GM10266 (cell line): ENCODE data around the gene ZFHX3.

Experiments used
- DNase-seq: peaks from one replicate; pipeline ENCODE4 v3.0.0; 2012; ENCODE audit errors: extremely low spot score
- TF ChIP-seq, protein P1 (sequence below): IDR thresholded peaks from 2 replicates; pipeline ENCODE4 v1.5.1; 2012; ENCODE audit warnings: mild to moderate bottlenecking, low read depth; ENCODE audit not compliant: control insufficient read depth, insufficient read depth; ENCODE audit errors: missing control alignments

Gene ZFHX3

DNA sequence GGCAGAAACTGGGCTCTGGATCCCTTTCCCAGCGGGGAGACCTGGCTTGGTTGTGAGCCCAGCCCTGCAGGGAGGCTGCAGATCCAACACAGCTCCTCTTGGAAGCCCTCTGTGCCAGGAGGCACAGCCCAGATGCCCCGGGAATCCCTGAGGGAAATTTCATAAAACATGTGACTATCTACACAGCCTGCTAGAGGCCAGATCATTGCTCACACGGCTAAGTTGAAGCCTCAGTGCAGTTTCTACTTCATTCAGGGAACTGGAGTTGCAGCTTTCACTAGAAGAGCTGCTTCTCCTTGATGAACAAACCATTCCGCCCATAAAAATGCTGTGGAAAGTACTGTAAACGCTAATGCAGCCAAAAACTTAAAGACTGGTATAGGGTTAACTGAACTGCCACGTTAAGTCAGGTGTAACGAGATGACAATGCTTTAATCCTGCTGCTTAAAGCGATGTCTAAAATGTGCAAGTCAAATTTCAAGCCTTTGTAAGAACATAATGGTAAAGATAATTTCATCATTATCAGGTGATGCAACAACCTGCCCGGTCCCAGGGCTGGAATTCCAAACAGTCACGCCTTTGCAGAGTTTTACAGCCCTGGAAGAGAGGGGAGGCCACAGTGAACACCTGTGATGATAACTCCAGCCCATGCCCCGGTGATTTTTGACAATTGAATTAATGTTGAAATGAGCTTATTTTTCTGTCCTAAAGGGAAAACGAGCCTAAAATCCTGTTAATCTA is 172.5 kb downstream of the ZFHX3 start:
- TF ChIP-seq, protein P1, sequence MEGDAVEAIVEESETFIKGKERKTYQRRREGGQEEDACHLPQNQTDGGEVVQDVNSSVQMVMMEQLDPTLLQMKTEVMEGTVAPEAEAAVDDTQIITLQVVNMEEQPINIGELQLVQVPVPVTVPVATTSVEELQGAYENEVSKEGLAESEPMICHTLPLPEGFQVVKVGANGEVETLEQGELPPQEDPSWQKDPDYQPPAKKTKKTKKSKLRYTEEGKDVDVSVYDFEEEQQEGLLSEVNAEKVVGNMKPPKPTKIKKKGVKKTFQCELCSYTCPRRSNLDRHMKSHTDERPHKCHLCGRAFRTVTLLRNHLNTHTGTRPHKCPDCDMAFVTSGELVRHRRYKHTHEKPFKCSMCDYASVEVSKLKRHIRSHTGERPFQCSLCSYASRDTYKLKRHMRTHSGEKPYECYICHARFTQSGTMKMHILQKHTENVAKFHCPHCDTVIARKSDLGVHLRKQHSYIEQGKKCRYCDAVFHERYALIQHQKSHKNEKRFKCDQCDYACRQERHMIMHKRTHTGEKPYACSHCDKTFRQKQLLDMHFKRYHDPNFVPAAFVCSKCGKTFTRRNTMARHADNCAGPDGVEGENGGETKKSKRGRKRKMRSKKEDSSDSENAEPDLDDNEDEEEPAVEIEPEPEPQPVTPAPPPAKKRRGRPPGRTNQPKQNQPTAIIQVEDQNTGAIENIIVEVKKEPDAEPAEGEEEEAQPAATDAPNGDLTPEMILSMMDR: no peak
- no peak for DNase-seq

DNA sequence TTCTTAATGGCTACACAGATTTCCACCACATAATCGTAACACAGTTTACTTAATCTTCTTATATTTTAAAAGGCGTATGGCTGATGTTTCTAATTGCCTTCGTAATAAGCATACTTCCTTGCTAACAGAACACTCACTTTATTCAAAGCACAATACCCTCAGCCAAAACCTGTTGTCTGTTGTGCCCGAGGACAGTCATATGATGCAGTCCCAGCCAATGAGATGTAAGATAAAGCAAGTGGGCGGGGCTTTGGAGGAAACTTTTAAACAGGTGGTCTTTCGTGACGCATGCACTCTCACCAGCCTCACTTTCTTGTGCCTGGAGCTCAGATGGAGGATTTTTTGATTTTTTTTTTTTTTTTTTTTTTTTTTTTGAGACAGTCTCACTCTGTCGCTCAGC is 174.1 kb downstream of the ZFHX3 start:
- TF ChIP-seq, protein P1: no peak
- no peak for DNase-seq

DNA sequence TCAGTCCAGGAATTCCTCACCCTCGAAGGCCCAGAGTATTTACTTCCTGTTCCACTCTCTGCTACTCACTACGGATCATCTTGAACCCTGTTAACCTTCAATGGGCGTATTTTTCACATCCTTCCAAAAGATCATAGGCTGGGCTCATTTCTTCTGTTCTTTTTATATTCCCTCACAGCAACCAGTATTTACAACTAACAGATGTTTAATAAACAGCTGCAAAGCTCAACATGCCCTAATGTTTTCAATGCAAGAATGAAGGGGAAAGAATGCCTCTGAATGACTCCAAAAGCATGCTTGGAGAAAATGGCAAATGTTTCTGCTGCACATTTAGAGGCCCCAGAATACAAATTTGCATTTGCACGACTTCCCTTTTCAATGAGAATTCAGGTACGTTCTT is 174.9 kb downstream of the ZFHX3 start:
- no peak for DNase-seq
- TF ChIP-seq, protein P1: no peak

DNA sequence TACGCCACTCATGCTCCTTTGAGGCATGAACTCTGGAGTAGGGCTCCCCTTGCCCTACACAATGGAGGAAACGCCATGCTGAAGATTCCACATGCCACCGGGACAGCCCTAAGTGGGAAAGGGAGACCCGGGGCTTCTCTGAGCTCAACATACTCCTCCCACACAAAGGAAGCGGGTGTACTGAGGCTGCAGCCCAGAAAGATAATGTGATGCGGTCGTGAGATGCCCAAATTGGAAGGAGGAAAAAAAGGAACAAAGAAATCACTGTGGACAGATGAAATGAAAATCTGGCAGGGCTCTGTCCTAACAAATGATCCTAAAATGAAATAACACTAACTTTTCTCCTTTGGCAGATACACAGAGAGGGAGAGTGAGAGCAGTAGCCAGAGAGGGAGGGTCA is 182.1 kb downstream of the ZFHX3 start:
- TF ChIP-seq, protein P1: no peak
- DNase-seq: no peak

DNA sequence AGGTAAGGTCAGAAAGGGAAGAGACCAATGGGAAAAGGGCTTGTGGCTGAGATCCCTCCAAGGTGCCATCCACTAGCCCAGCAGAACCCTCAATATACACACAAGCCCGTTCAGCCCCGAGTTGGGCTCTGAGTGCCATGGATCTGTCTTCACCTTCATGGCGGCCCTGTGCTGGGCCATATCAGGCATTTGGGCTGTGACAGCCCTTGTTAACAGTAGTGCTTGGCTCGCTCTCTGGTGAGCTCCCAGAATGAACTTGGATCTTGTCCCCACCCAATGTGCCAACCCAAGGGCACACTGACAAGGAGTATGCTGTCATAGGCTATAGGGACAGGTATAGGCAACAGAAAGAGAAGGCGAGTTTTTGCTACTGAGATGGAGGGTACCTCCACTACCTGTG is 182.7 kb downstream of the ZFHX3 start:
- TF ChIP-seq, protein P1: no peak
- no peak for DNase-seq

DNA sequence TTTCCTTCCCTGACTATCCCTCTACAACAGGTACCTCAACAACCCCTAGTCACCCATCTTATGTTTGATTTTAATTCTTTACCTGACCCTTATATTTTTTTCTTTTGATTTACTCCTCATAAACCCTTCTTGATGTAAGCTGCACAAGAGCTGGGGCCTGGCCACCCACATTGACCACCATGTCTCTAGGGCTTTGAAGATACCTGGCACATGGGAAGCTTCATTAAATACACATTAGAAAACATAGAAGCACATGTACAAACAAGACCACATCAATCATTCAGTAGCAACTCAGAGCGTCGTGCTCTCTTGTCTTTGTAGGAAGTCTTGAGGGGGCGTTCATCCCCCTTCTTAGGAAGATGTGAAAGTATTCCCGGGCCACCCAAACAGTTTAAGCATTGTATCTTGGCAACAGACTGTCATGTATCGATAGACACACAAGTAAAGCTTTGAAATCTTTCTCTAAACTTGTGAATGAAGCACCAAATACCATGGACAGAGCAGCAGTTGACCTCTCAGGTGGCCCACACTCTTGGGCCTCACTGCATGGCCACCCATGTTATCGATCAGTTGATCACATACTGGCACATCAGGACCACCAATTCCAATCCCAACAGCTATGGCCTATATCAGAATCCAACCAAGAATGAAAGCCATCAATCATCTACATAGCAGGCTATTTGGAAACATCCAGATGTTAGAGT is 183.6 kb downstream of the ZFHX3 start:
- no peak for DNase-seq
- TF ChIP-seq, protein P1: no peak

DNA sequence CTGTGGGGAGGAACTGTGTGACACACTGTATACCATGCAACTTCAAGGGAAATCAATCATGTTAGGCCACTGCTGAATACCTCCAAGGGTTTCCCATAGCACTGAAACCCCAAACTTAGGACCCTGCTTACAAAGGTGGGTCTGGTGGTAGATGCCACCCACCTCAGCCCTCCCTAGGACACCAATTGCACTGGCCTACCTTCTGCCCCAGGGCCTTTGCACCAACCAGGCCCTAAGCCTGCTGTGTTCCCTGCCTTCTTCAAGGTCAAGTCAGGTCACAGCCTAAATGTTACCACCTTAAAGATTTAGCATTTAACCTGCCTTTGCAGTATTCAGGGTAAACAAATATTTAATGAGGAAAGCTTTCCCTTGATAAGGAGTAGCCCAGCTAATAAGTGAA is 185.8 kb downstream of the ZFHX3 start:
- TF ChIP-seq, protein P1: no peak
- DNase-seq: no peak
